WERI-Rb-1 (cell line): Measurements from ENCODE around the gene MBNL3.

Source experiments
- DNase-seq: peaks from one replicate; pipeline ENCODE4 v3.0.0-alpha.2; 2020
- H3K27ac ChIP-seq: fragments of 250-450 bp; sonication (Bioruptor Pico); 2 replicates; pipeline ENCODE4 v1.5.1; 2020; ENCODE audit warnings: mild to moderate bottlenecking, moderate library complexity
- H3K27me3 ChIP-seq: fragments of 250-450 bp; sonication (Bioruptor Pico); 2 replicates; pipeline ENCODE4 v1.5.1; 2021; ENCODE audit warnings: mild to moderate bottlenecking, low read depth, moderate library complexity; ENCODE audit not compliant: insufficient read depth, severe bottlenecking
- H3K36me3 ChIP-seq: fragments of 250-450 bp; sonication (Bioruptor Pico); 2 replicates; pipeline ENCODE4 v1.5.1; 2020; ENCODE audit warnings: mild to moderate bottlenecking, moderate library complexity
- H3K4me3 ChIP-seq: 2 replicates; pipeline ENCODE4 v1.5.1; 2011; ENCODE audit warnings: low read depth, mild to moderate bottlenecking, control low read depth, low read length
- H3K9me3 ChIP-seq: fragments of 250-450 bp; sonication (Bioruptor Pico); 2 replicates; pipeline ENCODE4 v1.5.1; 2021; ENCODE audit warnings: mild to moderate bottlenecking, moderate library complexity; ENCODE audit not compliant: severe bottlenecking
- CTCF ChIP-seq: IDR thresholded peaks from 2 replicates; pipeline ENCODE4 v1.5.1; 2011; ENCODE audit warnings: low read depth, mild to moderate bottlenecking, control low read depth, inconsistent platforms, low read length

The MBNL3 gene

GRCh38 chrX:132486599-132487178, 2.1 kb downstream of the MBNL3 start:
- no peaks in the 10 kb centered on the region for H3K27me3 ChIP-seq

GRCh38 chrX:132483951-132484350, 4.9 kb downstream of the MBNL3 start:
- Histone ChIP-seq H3K9me3 (no peaks in the 10 kb centered on the region), H3K27me3 (no peaks in the 10 kb centered on the region), H3K4me3 (no peak overlapping the region), H3K27ac (no peak overlapping the region), H3K36me3 (no peaks in the 10 kb centered on the region)
- DNase-seq, result no peak
- TF ChIP-seq CTCF, result no peak

More at GRCh38 chrX:132486599-132487178, 2.1 kb downstream of the MBNL3 start:
- no peak overlapping the region for H3K27ac ChIP-seq
- no peaks in the 10 kb centered on the region for H3K36me3 ChIP-seq
- no peaks in the 10 kb centered on the region for H3K9me3 ChIP-seq
- DNase-seq, result no peak
- no peak for TF ChIP-seq CTCF
- H3K4me3 ChIP-seq, result no peak overlapping the region

- TF ChIP-seq CTCF, result no peak
- H3K4me3 ChIP-seq, result no peak overlapping the region
- no peaks in the 10 kb centered on the region for H3K36me3 ChIP-seq
- H3K9me3 ChIP-seq, result no peaks in the 10 kb centered on the region
- DNase-seq, result no peak
- H3K27ac ChIP-seq, result no peak overlapping the region
- no peaks in the 10 kb centered on the region for H3K27me3 ChIP-seq
These were observed 5.3 kb downstream of the MBNL3 start for GRCh38 chrX:132483488-132483887.

GRCh38 chrX:132482632-132483031, 6.2 kb downstream of the MBNL3 start:
- no peak overlapping the region for H3K27ac ChIP-seq

GRCh38 chrX:132481449-132481848, 7.4 kb downstream of the MBNL3 start:
- H3K9me3 ChIP-seq, result no peaks in the 10 kb centered on the region
- no peaks in the 10 kb centered on the region for H3K27me3 ChIP-seq
- no peak for TF ChIP-seq CTCF
- no peak overlapping the region for H3K4me3 ChIP-seq
- no peaks in the 10 kb centered on the region for H3K36me3 ChIP-seq
- H3K27ac ChIP-seq, result no peak overlapping the region
- no peak for DNase-seq

More at GRCh38 chrX:132482632-132483031, 6.2 kb downstream of the MBNL3 start:
- H3K36me3 ChIP-seq, result no peaks in the 10 kb centered on the region
- TF ChIP-seq CTCF, result no peak
- no peaks in the 10 kb centered on the region for H3K27me3 ChIP-seq
- H3K4me3 ChIP-seq, result no peak overlapping the region
- no peaks in the 10 kb centered on the region for H3K9me3 ChIP-seq
- DNase-seq, result no peak

GRCh38 chrX:132480581-132481203, 8.1 kb downstream of the MBNL3 start:
- H3K9me3 ChIP-seq, result no peaks in the 10 kb centered on the region
- no peaks in the 10 kb centered on the region for H3K27me3 ChIP-seq
- no peak for TF ChIP-seq CTCF
- no peak overlapping the region for H3K4me3 ChIP-seq
- DNase-seq, result no peak
- no peaks in the 10 kb centered on the region for H3K36me3 ChIP-seq
- H3K27ac ChIP-seq, result no peak overlapping the region
